H9 (cell line): ENCODE data around the gene DCBLD1. TPM values are rescaled to one million over a fixed set of nuclear protein-coding genes. Genes with fewer than 3 reads are reported as not detected.

Experiments
- DNase-seq: peaks from one replicate; pipeline ENCODE4 v3.0.0-alpha.2; 2017
- H2AFZ ChIP-seq: one replicate; pipeline ENCODE4 v1.6.1; 2013; ENCODE audit warnings: mild to moderate bottlenecking, low read length, control low read depth, moderate library complexity
- H2AK5ac ChIP-seq: 2 replicates; pipeline ENCODE4 v1.6.1; 2013; ENCODE audit warnings: low read length, control low read depth, mixed read lengths; ENCODE audit not compliant: insufficient read length
- H2BK120ac ChIP-seq: one replicate; pipeline ENCODE4 v1.6.1; 2013; ENCODE audit warnings: low read depth, mild to moderate bottlenecking, low read length, control low read depth, inconsistent platforms; ENCODE audit not compliant: poor library complexity, severe bottlenecking
- H2BK12ac ChIP-seq: 2 replicates; pipeline ENCODE4 v1.6.1; 2013; ENCODE audit warnings: low read length, control low read depth, mixed read lengths, low read depth; ENCODE audit not compliant: insufficient read length
- H2BK15ac ChIP-seq: 2 replicates; pipeline ENCODE4 v1.6.1; 2013; ENCODE audit warnings: low read depth, low read length, control low read depth
- H2BK20ac ChIP-seq: one replicate; pipeline ENCODE4 v1.6.1; 2013; ENCODE audit warnings: low read depth, mild to moderate bottlenecking, low read length, control low read depth, inconsistent platforms; ENCODE audit not compliant: poor library complexity, severe bottlenecking
- H2BK5ac ChIP-seq: 2 replicates; pipeline ENCODE4 v1.6.1; 2013; ENCODE audit warnings: low read length, control low read depth, mixed read lengths; ENCODE audit not compliant: insufficient read length
- H3K14ac ChIP-seq: 2 replicates; pipeline ENCODE4 v1.6.1; 2013; ENCODE audit warnings: low read length, control low read depth; ENCODE audit not compliant: insufficient read depth
- H3K18ac ChIP-seq: 2 replicates; pipeline ENCODE4 v1.6.1; 2013; ENCODE audit warnings: low read depth, mild to moderate bottlenecking, mixed read lengths, low read length, control low read depth; ENCODE audit not compliant: insufficient read length
- H3K23ac ChIP-seq: 2 replicates; pipeline ENCODE4 v1.6.1; 2013; ENCODE audit warnings: low read length, control low read depth, mixed read lengths, low read depth; ENCODE audit not compliant: insufficient read length
- H3K23me2 ChIP-seq: 2 replicates; pipeline ENCODE4 v1.6.1; 2013; ENCODE audit warnings: low read depth, mild to moderate bottlenecking, mixed read lengths, low read length, control low read depth; ENCODE audit not compliant: insufficient read length, poor library complexity, severe bottlenecking
- H3K27ac ChIP-seq: 2 replicates; pipeline ENCODE4 v1.5.1; 2013; ENCODE audit warnings: low read length, control low read depth, mixed read lengths, low read depth; ENCODE audit not compliant: insufficient read length
- H3K27me3 ChIP-seq: 2 replicates; pipeline ENCODE4 v1.6.1; 2013; ENCODE audit warnings: low read length, control low read depth, inconsistent platforms; ENCODE audit not compliant: insufficient read depth
- H3K4ac ChIP-seq: 2 replicates; pipeline ENCODE4 v1.6.1; 2013; ENCODE audit warnings: low read depth, mild to moderate bottlenecking, control low read depth, inconsistent platforms, low read length, moderate library complexity
- H3K4me1 ChIP-seq: 2 replicates; pipeline ENCODE4 v1.6.1; 2013; ENCODE audit warnings: low read length, control low read depth, inconsistent platforms; ENCODE audit not compliant: insufficient read depth
- H3K4me2 ChIP-seq: 2 replicates; pipeline ENCODE4 v1.6.1; 2013; ENCODE audit warnings: low read length, control low read depth, mixed read lengths; ENCODE audit not compliant: insufficient read length, insufficient read depth
- H3K56ac ChIP-seq: 2 replicates; pipeline ENCODE4 v1.6.1; 2013; ENCODE audit warnings: low read depth, mild to moderate bottlenecking, mixed read lengths, low read length, control low read depth; ENCODE audit not compliant: insufficient read length
- H3K79me1 ChIP-seq: 2 replicates; pipeline ENCODE4 v1.6.1; 2013; ENCODE audit warnings: low read depth, mild to moderate bottlenecking, moderate library complexity, low read length, control low read depth, inconsistent platforms; ENCODE audit not compliant: insufficient read depth, poor library complexity, severe bottlenecking
- H3K79me2 ChIP-seq: 2 replicates; pipeline ENCODE4 v1.6.1; 2013; ENCODE audit warnings: low read length, control low read depth, inconsistent platforms; ENCODE audit not compliant: insufficient read depth
- H3K9ac ChIP-seq: 2 replicates; pipeline ENCODE4 v1.6.1; 2013; ENCODE audit warnings: low read length, control low read depth, mixed read lengths; ENCODE audit not compliant: insufficient read length; ENCODE audit errors: extremely low read depth
- H3K9me3 ChIP-seq: one replicate; pipeline ENCODE4 v1.6.1; 2013; ENCODE audit warnings: low read depth, low read length, inconsistent platforms; ENCODE audit not compliant: control insufficient read depth
- H3T11ph ChIP-seq: one replicate; pipeline ENCODE4 v1.6.1; 2013; ENCODE audit warnings: mild to moderate bottlenecking, low read length, control low read depth, inconsistent platforms
- H4K20me1 ChIP-seq: one replicate; pipeline ENCODE4 v1.6.1; 2013; ENCODE audit not compliant: control insufficient read depth, insufficient read length, insufficient read depth
- H4K5ac ChIP-seq: 2 replicates; pipeline ENCODE4 v1.6.1; 2013; ENCODE audit warnings: low read depth, mild to moderate bottlenecking, mixed read lengths, low read length, control low read depth; ENCODE audit not compliant: insufficient read length
- H4K8ac ChIP-seq: replicated peaks from 2 replicates; pipeline ENCODE4 v1.6.1; 2013; ENCODE audit warnings: low read length, control low read depth, mixed read lengths, low read depth; ENCODE audit not compliant: insufficient read length
- H4K91ac ChIP-seq: 2 replicates; pipeline ENCODE4 v1.6.1; 2013; ENCODE audit warnings: low read depth, mild to moderate bottlenecking, moderate library complexity, mixed read lengths, low read length, control low read depth; ENCODE audit not compliant: insufficient read length
- H3K27ac Mint-ChIP-seq, 3 experiments: 2 replicates in 2 of 3; 3 replicates in 1 of 3; pipeline ENCODE4 v1.8.0; 2020 to 2021; ENCODE audit warnings: mixed read lengths in 3 of 3, mild to moderate bottlenecking in 1 of 3, moderate library complexity in 1 of 3
- H3K27me3 Mint-ChIP-seq: 2 replicates; pipeline ENCODE4 v1.8.0; 2021; ENCODE audit warnings: low read depth, mild to moderate bottlenecking, moderate library complexity, mixed read lengths
- H3K36me3 Mint-ChIP-seq, 3 experiments: 2 replicates in 2 of 3; 3 replicates in 1 of 3; pipeline ENCODE4 v1.8.0; 2020 to 2021; ENCODE audit warnings: low read depth in 3 of 3, mixed read lengths in 3 of 3; ENCODE audit not compliant: insufficient read depth in 1 of 3
- H3K4me1 Mint-ChIP-seq, 2 experiments: 2 replicates each; pipeline ENCODE4 v1.8.0; 2020; ENCODE audit warnings: mixed read lengths in 2 of 2
- H3K4me3 Mint-ChIP-seq, 2 experiments: 2 replicates in 1 of 2; 3 replicates in 1 of 2; pipeline ENCODE4 v1.8.0; 2020 to 2021; ENCODE audit warnings: mild to moderate bottlenecking in 2 of 2, mixed read lengths in 2 of 2, moderate library complexity in 1 of 2
- H3K9me3 Mint-ChIP-seq, 2 experiments: 2 replicates in 1 of 2; 3 replicates in 1 of 2; pipeline ENCODE4 v1.8.0; 2020; ENCODE audit warnings: mild to moderate bottlenecking in 2 of 2, mixed read lengths in 2 of 2, moderate library complexity in 1 of 2
- CTCF ChIP-seq: fragments of 200-600 bp; sonication (generic); conservative IDR thresholded peaks from 3 replicates; pipeline ENCODE4 v1.8.0; 2021; ENCODE audit warnings: antibody characterized with exemption, mild to moderate bottlenecking
- WGBS: extraction: QIAGEN DNeasy Blood & Tissue Kit; methylation state at CpG from one replicate; pipeline ENCODE4 v1.1.7; 2013; ENCODE audit warnings: missing lambda C conversion rate, low lambda C conversion rate, mixed read lengths; ENCODE audit not compliant: insufficient read length; ENCODE audit errors: extremely low coverage; 5-methylcytosine and 5-hydroxymethylcytosine counted together
- total RNA-seq: library from RNA; stranded (reverse); gene quantifications from 2 replicates; pipeline ENCODE4 v1.2.1, GENCODE V29; 2021

The DCBLD1 gene
- total RNA-seq, 1 experiment from 2014 or later: 10.1 TPM

DNA sequence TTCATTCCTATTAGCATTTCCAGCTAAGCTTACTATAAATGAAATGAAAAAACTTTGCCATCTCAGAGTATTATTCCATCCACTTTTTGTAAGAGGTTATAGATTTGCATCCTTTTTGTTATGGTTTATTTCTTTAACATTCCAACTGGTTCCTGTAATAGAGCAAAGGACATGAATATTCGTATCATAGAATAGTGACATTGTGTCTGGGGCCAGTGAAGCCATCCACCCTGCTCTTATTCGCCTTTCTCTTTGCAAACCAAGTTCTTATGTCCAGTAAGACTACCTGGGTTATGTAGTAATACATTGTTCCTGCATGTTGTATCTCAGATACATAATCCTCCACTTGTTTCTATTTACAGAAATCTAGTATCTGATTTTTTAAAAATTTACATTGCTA, 43.1 kb downstream of the DCBLD1 start:
- no peaks in the 10 kb centered on the region for H3K23me2 ChIP-seq
- H4K8ac ChIP-seq: no peak overlapping the region
- no peak overlapping the region for H3K14ac ChIP-seq
- no peak overlapping the region for H3T11ph ChIP-seq
- no peak overlapping the region for H3K4me2 ChIP-seq
- Mint-ChIP-seq H3K27ac (no peak overlapping the region; a peak in 1 of 7 replicates), H3K27me3 (no peaks in the 10 kb centered on the region), H3K4me3 (no peak overlapping the region), H3K4me1 (peaks cover 5 to 7% of the 10 kb centered on the region in 2 experiments; a peak in 2 of 4 replicates), H3K9me3 (no peaks in the 10 kb centered on the region), H3K36me3 (no peaks in the 10 kb centered on the region)
- no peak overlapping the region for H2BK120ac ChIP-seq
- no peak overlapping the region for H3K56ac ChIP-seq
- no peak overlapping the region for H3K27ac ChIP-seq
- no peaks in the 10 kb centered on the region for H4K20me1 ChIP-seq
- H2BK20ac ChIP-seq: no peak overlapping the region
- H2BK5ac ChIP-seq: no peak overlapping the region
- no peak for DNase-seq
- no peaks in the 10 kb centered on the region for H3K4me1 ChIP-seq
- H2AK5ac ChIP-seq: no peak overlapping the region
- no CpG with 5 or more reads among the region's 2 CpGs for WGBS
- H4K91ac ChIP-seq: no peak overlapping the region
- H2BK12ac ChIP-seq: no peak overlapping the region
- H3K18ac ChIP-seq: no peak overlapping the region
- H3K79me2 ChIP-seq: no peaks in the 10 kb centered on the region
- H2AFZ ChIP-seq: no peak overlapping the region
- no peak overlapping the region for H2BK15ac ChIP-seq
- H3K27me3 ChIP-seq: no peaks in the 10 kb centered on the region
- H3K79me1 ChIP-seq: no peaks in the 10 kb centered on the region
- no peak overlapping the region for H3K9ac ChIP-seq
- H4K5ac ChIP-seq: no peak overlapping the region
- TF ChIP-seq CTCF: no peak
- H3K23ac ChIP-seq: no peak overlapping the region
- H3K9me3 ChIP-seq: no peaks in the 10 kb centered on the region
- H3K4ac ChIP-seq: no peak overlapping the region
